ENCODE results near the gene ABITRAM. TPM values are rescaled to one million over a fixed set of nuclear protein-coding genes. Genes with fewer than 3 reads are reported as not detected.

Gene ABITRAM
- 6.0 and 6.3 TPM in 2 replicates for total RNA-seq

GRCh38 chr9:108934323-108934893 is at the start of gene ABITRAM:
TSS of gene ABITRAM (plus strand) at chr9:108934400. CDS start at chr9:108934487, 87 bp downstream.

GRCh38 chr9:108933718-108934322 is 380 bp upstream of the ABITRAM start, which contains the start of gene ELP1:
TSS of gene ELP1 (minus strand) at chr9:108934124. CDS start at chr9:108931146, 2,978 bp downstream.

Other genes starting within 250 kb of the ABITRAM start
- not detected in 2 replicates for gene ACTL7B, start 78.4 kb upstream of the ABITRAM start, total RNA-seq
- not detected in 2 replicates for gene ACTL7A, start 72.1 kb upstream of the ABITRAM start, total RNA-seq
- gene ELP1, start 276 bp upstream of the ABITRAM start, total RNA-seq: 31.6 and 34.0 TPM in 2 replicates
- gene CTNNAL1, start 79.1 kb downstream of the ABITRAM start, total RNA-seq: 50.4 and 55.6 TPM in 2 replicates
- 26.9 and 29.7 TPM in 2 replicates for gene TMEM245, start 185.5 kb downstream of the ABITRAM start, total RNA-seq
- 0.07 TPM in 1 of 2 replicates, not detected in the other for gene FRRS1L, start 232.8 kb downstream of the ABITRAM start, total RNA-seq

Data from airway epithelial cell (primary cell).